HG03025 (cell line): ENCODE measurements around the gene FBXO44.

Experiments
- ATAC-seq: cut with Tn5 transposase; IDR thresholded peaks from one replicate; pipeline ENCODE4 v1.9.1; 2021; ENCODE audit warnings: mild to moderate bottlenecking, moderate library complexity; ENCODE audit not compliant: unreplicated experiment, low FRiP score

The FBXO44 gene

DNA sequence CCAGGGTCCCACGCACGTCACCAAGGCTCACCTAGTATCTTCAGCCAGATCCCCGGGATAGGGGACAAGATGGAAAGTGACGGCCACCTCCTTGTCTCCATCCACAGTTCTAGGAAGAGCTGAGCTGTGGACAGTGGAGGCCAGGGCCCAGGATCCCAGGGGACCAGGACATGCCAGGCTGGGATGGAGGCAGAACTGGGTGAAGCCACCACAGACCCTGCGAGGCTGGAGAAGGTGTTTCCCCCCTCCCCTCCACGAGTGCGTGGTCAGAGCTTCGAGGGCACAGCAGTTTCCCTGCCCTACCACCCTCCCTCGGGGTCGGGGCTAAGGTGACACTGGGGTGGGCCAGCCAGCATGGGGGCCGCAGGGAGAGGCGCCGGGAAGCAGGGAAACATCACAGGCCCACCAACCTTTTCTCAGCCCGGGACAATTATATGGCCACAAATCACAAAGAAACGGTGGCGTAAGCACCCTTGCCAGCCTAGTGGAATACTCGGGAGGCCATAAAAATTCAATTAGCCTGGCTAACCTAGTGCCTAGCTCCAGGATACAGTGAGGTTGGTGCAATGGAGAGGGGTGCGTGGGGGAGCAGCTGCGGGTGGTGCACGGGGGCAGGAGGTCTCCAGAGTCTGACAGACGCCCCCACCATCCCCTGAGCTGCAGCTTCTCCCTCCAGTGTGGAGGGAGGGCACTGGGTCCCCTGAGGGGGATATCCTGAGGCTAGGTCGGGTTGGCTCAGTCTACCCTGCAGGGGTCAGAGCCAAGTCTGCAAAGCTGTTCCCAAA is 50.2 kb downstream of the FBXO44 start:
- no peak for ATAC-seq

DNA sequence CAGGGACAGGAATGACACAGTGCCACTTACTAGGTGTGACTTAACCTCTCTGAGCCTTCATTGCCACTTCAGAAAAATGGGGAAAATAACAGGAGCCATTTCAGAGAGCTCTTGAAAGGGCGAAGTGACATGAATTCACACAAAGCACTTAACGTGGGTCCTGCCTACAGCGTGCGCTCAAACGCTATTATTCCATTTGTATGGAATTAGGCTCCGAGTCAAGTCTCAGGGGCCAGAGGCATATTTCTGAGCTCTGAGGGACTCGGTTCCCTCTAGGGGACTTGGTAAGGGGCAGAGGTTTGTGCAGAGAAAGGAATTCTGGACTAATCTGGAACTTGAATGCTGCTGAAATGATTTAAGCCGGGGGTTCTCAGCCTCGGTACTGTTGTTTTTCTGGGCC is 50.9 kb downstream of the FBXO44 start:
- no peak for ATAC-seq

DNA sequence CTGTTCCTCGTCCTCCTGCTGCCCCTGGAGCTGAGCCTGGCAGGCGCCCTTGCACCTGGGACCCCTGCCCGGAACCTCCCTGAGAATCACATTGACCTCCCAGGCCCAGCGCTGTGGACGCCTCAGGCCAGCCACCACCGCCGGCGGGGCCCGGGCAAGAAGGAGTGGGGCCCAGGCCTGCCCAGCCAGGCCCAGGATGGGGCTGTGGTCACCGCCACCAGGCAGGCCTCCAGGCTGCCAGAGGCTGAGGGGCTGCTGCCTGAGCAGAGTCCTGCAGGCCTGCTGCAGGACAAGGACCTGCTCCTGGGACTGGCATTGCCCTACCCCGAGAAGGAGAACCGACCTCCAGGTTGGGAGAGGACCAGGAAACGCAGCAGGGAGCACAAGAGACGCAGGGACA is 51.6 kb downstream of the FBXO44 start:
- ATAC-seq = no peak

DNA sequence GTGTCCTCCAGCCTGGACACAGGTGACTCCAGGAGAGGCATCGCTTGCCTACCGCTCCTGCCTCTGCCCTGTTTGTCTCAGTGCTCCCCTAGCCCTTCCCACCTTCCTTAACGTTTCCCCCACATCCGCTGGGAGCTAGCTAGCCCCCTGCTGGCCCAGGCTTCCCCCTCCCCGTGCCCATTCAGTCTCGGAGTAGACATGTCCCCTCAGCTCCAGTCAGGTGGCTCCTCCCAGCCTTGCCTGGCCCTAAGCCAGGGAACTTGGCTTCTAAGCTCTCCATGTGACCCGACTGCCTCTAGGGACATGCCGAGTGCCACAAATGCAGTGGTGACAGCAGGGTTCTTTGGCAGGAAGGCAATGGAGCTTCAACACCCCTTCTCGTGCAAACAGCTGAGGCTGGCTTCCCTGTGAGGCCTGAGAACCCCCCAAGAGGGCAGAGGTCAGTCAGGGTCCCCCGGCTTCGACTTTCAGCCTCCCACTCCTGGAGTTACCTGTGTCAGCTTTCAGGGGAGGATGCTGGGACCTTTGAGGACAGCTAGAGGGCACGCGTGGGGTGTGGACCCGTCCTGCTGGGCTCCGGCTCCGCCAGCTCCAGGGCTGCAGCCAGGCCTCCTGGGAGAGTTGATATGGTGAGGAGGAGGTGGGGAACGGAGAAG is 53.1 kb downstream of the FBXO44 start:
- ATAC-seq = no peak

DNA sequence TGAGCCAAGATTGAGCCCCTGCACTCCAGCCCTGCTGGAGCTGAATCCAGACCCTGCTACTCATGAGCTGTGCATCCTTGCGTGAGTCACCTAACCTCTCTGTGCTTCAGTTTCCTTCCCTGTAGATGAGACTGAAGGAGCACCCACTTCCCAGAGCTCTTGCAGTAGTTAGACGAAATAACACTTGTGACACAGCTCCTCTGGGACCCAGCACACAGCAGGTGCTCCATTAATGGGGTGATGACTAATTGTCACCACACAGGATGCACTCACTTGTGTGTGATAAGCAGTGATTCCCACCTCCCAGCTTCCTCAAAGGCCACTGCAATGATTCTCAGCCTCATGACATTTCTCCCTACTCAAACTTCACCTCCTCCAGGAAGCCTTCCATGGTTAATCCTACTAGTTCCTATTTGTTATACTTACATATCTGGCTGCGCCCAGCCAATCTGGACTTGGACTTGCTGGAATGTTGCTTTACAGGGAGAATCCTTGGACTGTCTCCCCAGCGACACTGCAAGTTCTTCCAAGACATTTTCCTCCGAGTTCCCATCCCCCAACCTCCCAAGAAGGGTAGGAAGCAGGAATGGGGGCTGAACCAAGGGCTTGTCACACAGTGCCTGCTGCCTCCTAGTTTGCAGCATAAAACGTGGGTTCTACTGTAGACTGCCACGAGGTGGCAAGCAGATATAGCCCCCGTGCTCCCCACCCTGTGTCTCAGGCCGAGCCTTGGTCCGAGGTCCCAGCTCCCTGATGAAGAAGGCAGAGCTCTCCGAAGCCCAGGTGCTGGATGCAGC is 54.1 kb downstream of the FBXO44 start:
- no peak for ATAC-seq

DNA sequence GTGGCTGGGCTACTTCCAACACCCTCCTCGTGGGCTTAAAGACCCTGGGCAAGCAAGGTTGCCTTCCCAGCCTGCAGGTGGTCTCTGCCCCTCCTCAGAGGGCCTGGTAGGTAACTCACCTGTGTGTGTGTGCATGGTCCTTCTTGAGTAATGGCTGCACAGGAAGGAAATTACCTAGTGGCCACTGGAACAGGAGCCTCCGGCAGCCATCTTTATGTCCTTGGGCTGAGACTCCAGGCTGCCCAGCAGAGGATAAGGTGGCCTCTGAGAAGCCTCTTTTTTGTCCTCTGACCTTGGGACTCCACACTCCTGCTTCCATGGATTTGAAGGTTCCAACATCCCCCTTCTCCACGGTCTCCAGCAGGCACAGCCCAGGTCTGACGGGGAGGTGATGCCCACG is 56.8 kb downstream of the FBXO44 start:
- no peak for ATAC-seq

DNA sequence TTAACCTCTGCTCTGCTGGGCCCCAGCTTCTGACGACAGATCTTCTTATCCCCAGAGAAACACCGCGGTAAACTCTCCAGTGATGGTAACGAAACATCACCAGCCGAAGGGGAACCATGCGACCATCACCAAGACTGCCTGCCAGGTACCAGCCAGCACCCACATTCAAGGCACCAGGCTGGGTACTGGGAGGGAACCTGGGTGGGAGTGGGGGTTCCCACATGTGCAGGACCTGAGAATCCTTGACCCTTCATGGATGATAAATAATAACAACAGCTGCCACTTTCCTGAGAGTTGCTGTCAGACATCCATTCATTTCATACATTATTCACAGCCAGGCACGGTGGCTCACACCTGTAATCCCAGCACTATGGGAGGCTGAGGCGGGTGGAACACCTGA is 57.6 kb downstream of the FBXO44 start:
- ATAC-seq = no peak
